HepG2 (cell line): ENCODE results near the gene GFPT1. TPM values are rescaled to one million over a fixed set of nuclear protein-coding genes. Genes with fewer than 3 reads are reported as not detected.

Experiments used
- ATAC-seq: fragments of 200-7000 bp; cut with Tn5 transposase; 3 replicates; pipeline ENCODE4 v1.9.1; 2020; ENCODE audit warnings: mild to moderate bottlenecking, moderate library complexity
- BruUV-seq: library from RNA; stranded (reverse); fragments of 400-500 nt; replicated peaks from 2 replicates; lab custom pipeline; 2021; lab: Mats Ljungman, UMichigan
- CTCF ChIA-PET: fragments of 300-600 bp; formaldehyde crosslinking; extraction: SDS; loops from one replicate; lab custom pipeline; 2021; ENCODE audit warnings: low total read pairs, inconsistent platforms, low intra/inter-chr PET ratio; lab: Yijun Ruan, JAX
- POLR2A ChIA-PET: fragments of 350-600 bp; sonication (Branson Sonifier 250); formaldehyde crosslinking; loops from one replicate; lab custom pipeline; 2020; ENCODE audit warnings: antibody characterized with exemption, inconsistent platforms; lab: Yijun Ruan, JAX
- DNase-seq: peaks from one replicate; pipeline ENCODE4 v3.0.0-alpha.2; 2015; ENCODE audit warnings: low spot score
- FAIRE-seq: peaks from 3 replicates; lab custom pipeline; 2011; peaks lifted over from hg19 to GRCh38; lab: Jason Lieb, UNC
- H2AFZ ChIP-seq: one replicate; pipeline ENCODE4 v1.6.1; 2011; ENCODE audit warnings: low read length, inconsistent platforms
- H3K27ac ChIP-seq: fragments of 300-600 bp; 3 replicates; pipeline ENCODE4 v1.8.0; 2011; ENCODE audit warnings: mixed run types, mild to moderate bottlenecking, mixed read lengths, low read length, inconsistent platforms; ENCODE audit not compliant: insufficient read depth; ENCODE audit errors: extremely low read length
- H3K27me3 ChIP-seq, 2 experiments: fragments of 200-600 bp in 1 of 2; 2 replicates in 1 of 2; 3 replicates in 1 of 2; pipeline versions ENCODE4 v1.6.0 to v1.8.0; 2011; ENCODE audit warnings: low read length in 2 of 2, mild to moderate bottlenecking in 2 of 2, moderate library complexity in 2 of 2, inconsistent platforms in 1 of 2; ENCODE audit not compliant: insufficient read depth in 2 of 2, control insufficient read depth in 1 of 2
- H3K36me3 ChIP-seq, 2 experiments: fragments of 200-600 bp in 1 of 2; replicated peaks in 1 of 2; 2 replicates in 1 of 2; 3 replicates in 1 of 2; pipeline versions ENCODE4 v1.5.1 to v1.8.0; 2011; ENCODE audit warnings: low read length in 2 of 2, inconsistent platforms in 1 of 2; ENCODE audit not compliant: insufficient read depth in 2 of 2, control insufficient read depth in 1 of 2
- H3K4me1 ChIP-seq: 2 replicates; pipeline ENCODE4 v1.5.1; 2012; ENCODE audit warnings: low read length, inconsistent platforms; ENCODE audit not compliant: insufficient read depth
- H3K4me2 ChIP-seq: 2 replicates; pipeline ENCODE4 v1.6.0; 2011; ENCODE audit warnings: low read depth, low read length, inconsistent platforms
- H3K4me3 ChIP-seq, 3 experiments: fragments of 200-600 bp in 1 of 3; sonication (generic), shearing (Covaris generic) in 1 of 3; replicated peaks in 1 of 3; 2 replicates each; pipeline ENCODE4 v1.5.1; 2011 to 2016; ENCODE audit warnings: low read length in 3 of 3, inconsistent platforms in 2 of 3, low read depth in 2 of 3, mild to moderate bottlenecking in 2 of 3, control low read depth in 1 of 3, mixed read lengths in 1 of 3; ENCODE audit not compliant: insufficient read depth in 1 of 3
- H3K79me2 ChIP-seq: one replicate; pipeline ENCODE4 v1.6.1; 2011; ENCODE audit warnings: low read length, inconsistent platforms; ENCODE audit not compliant: insufficient read depth
- H3K9ac ChIP-seq: 2 replicates; pipeline ENCODE4 v1.6.0; 2011; ENCODE audit warnings: mild to moderate bottlenecking, low read depth, low read length, inconsistent platforms; ENCODE audit not compliant: insufficient read depth
- H3K9me3 ChIP-seq: 2 replicates; pipeline ENCODE4 v1.5.1; 2012; ENCODE audit warnings: mild to moderate bottlenecking, low read length
- H4K20me1 ChIP-seq: 2 replicates; pipeline ENCODE4 v1.6.0; 2011; ENCODE audit warnings: inconsistent platforms, mild to moderate bottlenecking, low read length, moderate library complexity; ENCODE audit not compliant: insufficient read depth
- CBX5 ChIP-seq: sonication (generic); formaldehyde crosslinking; IDR thresholded peaks from 2 replicates; pipeline ENCODE4 v1.4.0; 2020; ENCODE audit warnings: missing genetic modification reagents, borderline replicate concordance
- CCAR2 ChIP-seq: fragments of 200-400 bp; formaldehyde crosslinking; optimal IDR thresholded peaks from 2 replicates; pipeline ENCODE3; 2018; ENCODE audit warnings: low read depth, mild to moderate bottlenecking, low read length, moderate library complexity
- CCDC6 ChIP-seq: sonication (generic); formaldehyde crosslinking; IDR thresholded peaks from 2 replicates; pipeline ENCODE4 v1.8.1; 2022; ENCODE audit warnings: mild to moderate bottlenecking, missing genetic modification reagents, moderate library complexity
- DR1 ChIP-seq: sonication (generic); formaldehyde crosslinking; IDR thresholded peaks from 2 replicates; pipeline ENCODE4 v1.8.0; 2021; ENCODE audit warnings: mild to moderate bottlenecking, missing genetic modification reagents, inconsistent platforms
- E2F1 ChIP-seq: sonication (generic); formaldehyde crosslinking; IDR thresholded peaks from 2 replicates; pipeline ENCODE4 v1.5.0; 2020; ENCODE audit warnings: missing genetic modification reagents
- MNT ChIP-seq: fragments of 450-650 bp; IDR thresholded peaks from 2 replicates; pipeline ENCODE4 v1.6.1; 2016
- ZNF138 ChIP-seq: sonication (generic); formaldehyde crosslinking; IDR thresholded peaks from 2 replicates; pipeline ENCODE4 v1.5.0; 2020; ENCODE audit warnings: mild to moderate bottlenecking, low read depth, missing genetic modification reagents
- ZNF543 ChIP-seq: sonication (generic); formaldehyde crosslinking; IDR thresholded peaks from 2 replicates; pipeline ENCODE4 v1.4.0; 2020; ENCODE audit warnings: mild to moderate bottlenecking, missing genetic modification reagents
- WGBS: methylation state at CpG from one replicate; pipeline ENCODE4 v1.1.6; 2017; ENCODE audit warnings: low lambda C conversion rate; 5-methylcytosine and 5-hydroxymethylcytosine counted together
- in situ Hi-C: cut with HindIII; loops from 2 replicates; pipeline ENCODE4 v1.10.0; 2017; ENCODE audit warnings: low pct_unique_long_range_greater_than_20kb; ENCODE audit not compliant: extremely low pct_ligation_motif_present
- intact Hi-C: fragments of 100-400 bp; cut with micrococcal nuclease; formaldehyde crosslinking; loops from one replicate; pipeline ENCODE4 v1.10.0; 2022; ENCODE audit not compliant: unreplicated experiment
- polyA plus RNA-seq, 8 experiments: library from polyadenylated mRNA; depleted of rRNA in 3 of 8; stranded (reverse) in 7 of 8; unstranded in 1 of 8; fragments of >200 nt; fragmentation: Illumina TruSeq in 4 of 8; extraction: Trizol in 4 of 8; gene quantifications; 2 replicates each; pipeline versions ENCODE4 v1.2.1 to v1.2.3, GENCODE V29; 2011 to 2016; ENCODE audit warnings: low read depth in 4 of 8, missing spikeins in 1 of 8, mixed read lengths in 1 of 8; ENCODE audit not compliant: insufficient read depth in 1 of 8
- total RNA-seq, 5 experiments: library from RNA; depleted of rRNA; stranded (reverse); fragments of >200 nt; fragmentation: Illumina TruSeq; extraction: Trizol; gene quantifications; 2 replicates each; pipeline ENCODE4 v1.2.3, GENCODE V29; 2016; ENCODE audit warnings: low read depth in 1 of 5

GFPT1 gene
- total and polyA plus RNA-seq, 2 of the 13 experiments (the other 11 are each of a cell fraction or from before 2014, with no cell fraction given), result 24.0 to 84.9 TPM

DNA sequence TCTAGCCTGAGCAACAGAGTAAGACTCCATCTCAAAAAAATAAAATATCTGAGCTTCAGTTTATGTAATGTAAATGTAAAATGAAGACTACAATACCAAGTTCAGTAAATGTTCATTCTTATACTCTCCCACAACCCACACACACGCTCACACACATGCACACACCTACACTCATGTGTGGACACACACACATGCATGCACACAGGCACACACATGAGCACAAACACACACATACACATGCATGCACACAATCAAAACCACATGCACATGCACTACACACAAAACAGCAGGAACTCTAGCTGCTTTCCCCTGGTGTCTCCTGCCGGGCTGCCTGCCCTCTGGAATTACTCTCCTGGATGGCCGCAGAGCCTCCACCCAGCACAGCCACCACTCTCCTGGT, 90.6 kb downstream of the GFPT1 start:
- H3K27me3 ChIP-seq, result no peaks in the 10 kb centered on the region
- H3K27ac ChIP-seq, result no peak overlapping the region
- no peaks in the 10 kb centered on the region for H3K9me3 ChIP-seq
- peaks cover 0 to 16% of the 10 kb centered on the region in 2 experiments; a peak in 1 of 5 replicates for H3K36me3 ChIP-seq
- WGBS, result 94% methylated on average over 3 of the region's 3 CpGs
- BruUV-seq, result no TSS peak
- TF ChIP-seq ZNF138 (CRISPR knock-in tag) (no peak), E2F1 (no peak), MNT (peak; percentile 67), CBX5 (CRISPR knock-in tag) (no peak), CCDC6 (CRISPR knock-in tag) (no peak), DR1 (no peak), CCAR2 (no peak), ZNF543 (no peak)
- intact Hi-C loops (no loop called here), in situ Hi-C loops (no loop called here)
- no peak for FAIRE-seq
- ATAC-seq, result no peak
- H3K4me2 ChIP-seq, result no peak overlapping the region
- POLR2A ChIA-PET, result no interaction called here
- H3K4me3 ChIP-seq, result no peak overlapping the region
- peaks cover 43% of the 10 kb centered on the region for H3K4me1 ChIP-seq
- H3K9ac ChIP-seq, result no peak overlapping the region
- CTCF ChIA-PET, result no interaction called here
- H4K20me1 ChIP-seq, result no peaks in the 10 kb centered on the region
- no peak overlapping the region for H2AFZ ChIP-seq
- no peak for DNase-seq
- no peaks in the 10 kb centered on the region for H3K79me2 ChIP-seq
